Kidney epithelial cell (primary cell): Measurements from ENCODE around the gene HDAC10. TPM values are rescaled to one million over a fixed set of nuclear protein-coding genes. Genes with fewer than 3 reads are reported as not detected.

Experiments used
- DNase-seq: peaks from one replicate; pipeline ENCODE4 v3.0.0-alpha.2; 2010; ENCODE audit warnings: low read depth
- H3K27me3 ChIP-seq: 2 replicates; pipeline ENCODE4 v1.6.0; 2011; ENCODE audit warnings: low read length; ENCODE audit not compliant: control insufficient read depth, insufficient read depth
- H3K36me3 ChIP-seq: 2 replicates; pipeline ENCODE4 v1.5.1; 2011; ENCODE audit warnings: low read length; ENCODE audit not compliant: control insufficient read depth, insufficient read depth
- H3K4me3 ChIP-seq: 2 replicates; pipeline ENCODE4 v1.5.1; 2011; ENCODE audit warnings: low read depth, mild to moderate bottlenecking, control low read depth, low read length
- CTCF ChIP-seq: IDR thresholded peaks from 2 replicates; pipeline ENCODE4 v1.5.1; 2011; ENCODE audit warnings: mild to moderate bottlenecking, moderate library complexity, low read length, control low read depth, inconsistent platforms; ENCODE audit not compliant: insufficient read depth, poor library complexity, severe bottlenecking
- total RNA-seq: library from RNA; depleted of rRNA; stranded (reverse); fragments of >200 nt; gene quantifications from 2 replicates; pipeline ENCODE4 v1.2.3, GENCODE V29; 2015

Gene HDAC10
- total RNA-seq, 1 donor from 2014 or later, result 21.1 TPM

GRCh38 chr22:50260434-50260800 lies 9.4 kb upstream of the HDAC10 start:
- DNase-seq, result no peak
- Histone ChIP-seq H3K27me3 (no peaks in the 10 kb centered on the region), H3K36me3 (peaks cover 1% of the 10 kb centered on the region), H3K4me3 (peak overlapping the region; percentile 50)
- TF ChIP-seq CTCF, result no peak

- Histone ChIP-seq H3K4me3 (no peak overlapping the region), H3K27me3 (no peaks in the 10 kb centered on the region), H3K36me3 (peaks cover 2% of the 10 kb centered on the region)
- TF ChIP-seq CTCF, result no peak
- DNase-seq, result no peak
These were observed 8.2 kb upstream of the HDAC10 start for GRCh38 chr22:50259302-50259701.

- no peak for TF ChIP-seq CTCF
- no peaks in the 10 kb centered on the region for H3K27me3 ChIP-seq
- H3K4me3 ChIP-seq, result no peak overlapping the region
- H3K36me3 ChIP-seq, result peaks cover 2% of the 10 kb centered on the region
- no peak for DNase-seq
These were observed 7.6 kb upstream of the HDAC10 start for GRCh38 chr22:50258361-50259292.

GRCh38 chr22:50257451-50258360 lies 6.6 kb upstream of the HDAC10 start:
- no peak for DNase-seq
- Histone ChIP-seq H3K4me3 (no peak overlapping the region), H3K36me3 (peaks cover 2% of the 10 kb centered on the region), H3K27me3 (no peaks in the 10 kb centered on the region)
- no peak for TF ChIP-seq CTCF

- TF ChIP-seq CTCF, result no peak
- Histone ChIP-seq H3K36me3 (peaks cover 2% of the 10 kb centered on the region), H3K4me3 (no peak overlapping the region), H3K27me3 (no peaks in the 10 kb centered on the region)
- no peak for DNase-seq
These were observed 6.0 kb upstream of the HDAC10 start for GRCh38 chr22:50257041-50257440.
